GM18507 (cell line): ENCODE data around the gene PLCG2.
"Not testable (repeated sequence)": the region's sequence is repeated elsewhere in the genome, so short reads cannot be mapped to it uniquely, and the experiment has no call there.

Experiments used
- DNase-seq: peaks from one replicate; pipeline ENCODE4 v3.0.0; 2011; ENCODE audit warnings: low read depth; ENCODE audit not compliant: insufficient read length; ENCODE audit errors: extremely low spot score
- FAIRE-seq: peaks from 2 replicates; lab custom pipeline; 2011; peaks lifted over from hg19 to GRCh38; lab: Jason Lieb, UNC

PLCG2 gene

GRCh38 chr16:81945665-81946064, 166.6 kb downstream of the PLCG2 start:
- DNase-seq (no peak), FAIRE-seq (no peak)

GRCh38 chr16:81946206-81946605, 167.1 kb downstream of the PLCG2 start:
- DNase-seq, result no peak

GRCh38 chr16:81951564-81951963, 172.5 kb downstream of the PLCG2 start:
- no peak for FAIRE-seq
- no peak for DNase-seq

More at GRCh38 chr16:81946206-81946605, 167.1 kb downstream of the PLCG2 start:
- FAIRE-seq, result no peak

GRCh38 chr16:81956213-81956948, 177.3 kb downstream of the PLCG2 start:
- FAIRE-seq, result no peak
- no peak for DNase-seq

GRCh38 chr16:81964808-81965207, 185.7 kb downstream of the PLCG2 start:
- FAIRE-seq (peak; percentile 57), DNase-seq (no peak)

GRCh38 chr16:81967358-81967757, 188.3 kb downstream of the PLCG2 start:
- FAIRE-seq (no peak), DNase-seq (no peak)

- FAIRE-seq, result no peak
- DNase-seq, result no peak
These were observed 192.8 kb downstream of the PLCG2 start for GRCh38 chr16:81971853-81972252.

- FAIRE-seq (no peak), DNase-seq (no peak)
These were observed 194.6 kb downstream of the PLCG2 start for GRCh38 chr16:81973737-81974136.

- FAIRE-seq (no peak), DNase-seq (no peak)
These were observed 196.5 kb downstream of the PLCG2 start for GRCh38 chr16:81975637-81976036.

GRCh38 chr16:81977335-81977942, 198.3 kb downstream of the PLCG2 start:
- not testable (repeated sequence) for DNase-seq, FAIRE-seq

- FAIRE-seq (no peak), DNase-seq (no peak)
These were observed 208.0 kb downstream of the PLCG2 start for GRCh38 chr16:81987121-81987520.

GRCh38 chr16:81987706-81988105, 208.6 kb downstream of the PLCG2 start:
- FAIRE-seq (no peak), DNase-seq (no peak)

GRCh38 chr16:81992859-81993258, 213.8 kb downstream of the PLCG2 start:
- FAIRE-seq, result no peak
- no peak for DNase-seq

- DNase-seq, result no peak
- FAIRE-seq, result no peak
These were observed 215.4 kb downstream of the PLCG2 start for GRCh38 chr16:81994485-81994884.

- DNase-seq (no peak), FAIRE-seq (no peak)
These were observed 216.6 kb downstream of the PLCG2 start for GRCh38 chr16:81995651-81996050.

GRCh38 chr16:81996664-81997509, 217.8 kb downstream of the PLCG2 start:
- no peak for DNase-seq
- no peak for FAIRE-seq

- FAIRE-seq, result no peak
These were observed 218.6 kb downstream of the PLCG2 start for GRCh38 chr16:81997738-81998137.

GRCh38 chr16:82002831-82003230, 223.7 kb downstream of the PLCG2 start:
- DNase-seq (no peak), FAIRE-seq (no peak)

More at GRCh38 chr16:81997738-81998137, 218.6 kb downstream of the PLCG2 start:
- no peak for DNase-seq

- DNase-seq (no peak), FAIRE-seq (no peak)
These were observed 225.5 kb downstream of the PLCG2 start for GRCh38 chr16:82004601-82005000.
